OCI-LY7 (cell line): ENCODE data around the gene TTC28.

Experiments
- EZH2phosphoT487 ChIP-seq: fragments of 200-600 bp; sonication (generic); IDR thresholded peaks from 2 replicates; pipeline ENCODE4 v1.6.1; 2018; ENCODE audit warnings: low read depth, borderline replicate concordance, mild to moderate bottlenecking, mixed run types, antibody characterized with exemption, low read length, moderate library complexity, mixed read lengths
- TF ChIP-seq, protein P1 (sequence below): fragments of 200-600 bp; sonication (generic); conservative IDR thresholded peaks from 2 replicates; pipeline ENCODE4 v1.5.1; 2014; ENCODE audit warnings: mild to moderate bottlenecking, antibody characterized with exemption, low read length, moderate library complexity, mixed read lengths

DNA sequence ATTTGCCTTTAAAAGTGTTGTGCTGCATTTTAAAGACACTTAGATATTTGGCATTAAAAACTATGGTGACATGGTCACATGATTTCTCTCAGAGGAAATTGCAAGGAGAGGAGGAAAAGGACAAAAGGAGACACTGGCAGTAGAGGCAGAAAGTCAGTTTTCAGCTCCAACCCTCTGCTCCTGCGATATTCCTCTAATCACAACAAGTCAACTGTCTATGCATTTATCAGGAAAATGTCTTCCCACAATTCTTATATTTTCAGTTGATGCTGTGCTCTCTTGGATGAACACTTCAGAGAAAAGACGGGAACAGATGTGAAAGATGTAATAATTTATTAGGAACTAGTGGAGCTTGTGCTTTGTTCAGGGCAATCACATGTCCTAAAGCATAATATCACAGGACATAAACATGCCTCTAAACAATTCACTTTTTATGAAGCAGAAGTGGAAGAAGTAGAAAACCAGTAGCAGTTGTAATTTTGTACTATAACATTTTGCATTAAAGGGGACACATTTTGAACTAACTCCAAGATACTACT, 419.8 kb downstream of the TTC28 start:
- TF ChIP-seq, protein P1, sequence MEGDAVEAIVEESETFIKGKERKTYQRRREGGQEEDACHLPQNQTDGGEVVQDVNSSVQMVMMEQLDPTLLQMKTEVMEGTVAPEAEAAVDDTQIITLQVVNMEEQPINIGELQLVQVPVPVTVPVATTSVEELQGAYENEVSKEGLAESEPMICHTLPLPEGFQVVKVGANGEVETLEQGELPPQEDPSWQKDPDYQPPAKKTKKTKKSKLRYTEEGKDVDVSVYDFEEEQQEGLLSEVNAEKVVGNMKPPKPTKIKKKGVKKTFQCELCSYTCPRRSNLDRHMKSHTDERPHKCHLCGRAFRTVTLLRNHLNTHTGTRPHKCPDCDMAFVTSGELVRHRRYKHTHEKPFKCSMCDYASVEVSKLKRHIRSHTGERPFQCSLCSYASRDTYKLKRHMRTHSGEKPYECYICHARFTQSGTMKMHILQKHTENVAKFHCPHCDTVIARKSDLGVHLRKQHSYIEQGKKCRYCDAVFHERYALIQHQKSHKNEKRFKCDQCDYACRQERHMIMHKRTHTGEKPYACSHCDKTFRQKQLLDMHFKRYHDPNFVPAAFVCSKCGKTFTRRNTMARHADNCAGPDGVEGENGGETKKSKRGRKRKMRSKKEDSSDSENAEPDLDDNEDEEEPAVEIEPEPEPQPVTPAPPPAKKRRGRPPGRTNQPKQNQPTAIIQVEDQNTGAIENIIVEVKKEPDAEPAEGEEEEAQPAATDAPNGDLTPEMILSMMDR = no peak
- TF ChIP-seq EZH2phosphoT487 = no peak
